K562 (cell line): ENCODE results near the gene HPN. TPM values are rescaled to one million over a fixed set of nuclear protein-coding genes. Genes with fewer than 3 reads are reported as not detected.

ENCODE experiments used
- ATAC-seq: fragments of 200-7000 bp; cut with Tn5 transposase; 3 replicates; pipeline ENCODE4 v1.9.1; 2020; ENCODE audit warnings: moderate library complexity
- BruUV-seq: library from RNA; stranded (reverse); fragments of 400-500 nt; replicated peaks from 2 replicates; lab custom pipeline; 2021; lab: Mats Ljungman, UMichigan
- CTCF ChIA-PET: fragments of 300-600 bp; formaldehyde crosslinking; extraction: SDS; loops from one replicate; lab custom pipeline; 2021; ENCODE audit warnings: low intra/inter-chr PET ratio; lab: Yijun Ruan, JAX
- POLR2A ChIA-PET: fragments of 300-600, 350-650 bp; sonication (Branson Sonifier 250); formaldehyde crosslinking; extraction: SDS; loops from one replicate; lab custom pipeline; 2021; ENCODE audit warnings: antibody characterized with exemption, inconsistent platforms; lab: Yijun Ruan, JAX
- DNase-seq, 4 experiments: peaks; one replicate each; pipeline versions ENCODE4 v3.0.0 to v3.0.0-alpha.2; 2011 to 2018; ENCODE audit warnings: low spot score in 3 of 4, mixed read lengths in 3 of 4; ENCODE audit errors: extremely low read depth in 1 of 4
- FAIRE-seq: peaks from 2 replicates; lab custom pipeline; 2011; peaks lifted over from hg19 to GRCh38; lab: Jason Lieb, UNC
- H2AFZ ChIP-seq: 2 replicates; pipeline ENCODE4 v1.6.0; 2011; ENCODE audit warnings: low read depth, low read length, control low read depth, inconsistent platforms
- H3K27ac ChIP-seq: fragments of 200-600 bp; 3 replicates; pipeline ENCODE4 v1.8.0; 2011; ENCODE audit warnings: low read depth, mild to moderate bottlenecking, control low read depth, inconsistent platforms, low read length, moderate library complexity, mixed read lengths; ENCODE audit errors: extremely low read depth
- H3K27me3 ChIP-seq, 2 experiments: fragments of 300-600 bp in 1 of 2; 2 replicates in 1 of 2; 3 replicates in 1 of 2; pipeline versions ENCODE4 v1.6.0 to v1.8.0; 2011; ENCODE audit warnings: inconsistent platforms in 2 of 2, low read length in 2 of 2, mild to moderate bottlenecking in 1 of 2, mixed read lengths in 1 of 2, moderate library complexity in 1 of 2; ENCODE audit not compliant: control insufficient read depth in 2 of 2, insufficient read depth in 2 of 2
- H3K36me3 ChIP-seq: fragments of 300-600 bp; 3 replicates; pipeline ENCODE4 v1.8.0; 2011; ENCODE audit warnings: mild to moderate bottlenecking, low read length, inconsistent platforms; ENCODE audit not compliant: control insufficient read depth, insufficient read depth
- H3K4me1 ChIP-seq, 2 experiments: fragments of 200-600 bp in 1 of 2; replicated peaks in 1 of 2; 2 replicates in 1 of 2; 3 replicates in 1 of 2; pipeline versions ENCODE4 v1.5.1 to v1.8.0; 2011; ENCODE audit warnings: inconsistent platforms in 2 of 2, low read length in 2 of 2, mild to moderate bottlenecking in 1 of 2, mixed read lengths in 1 of 2, moderate library complexity in 1 of 2; ENCODE audit not compliant: control insufficient read depth in 2 of 2, insufficient read depth in 2 of 2
- H3K4me2 ChIP-seq: 2 replicates; pipeline ENCODE4 v1.6.1; 2011; ENCODE audit warnings: low read length, control low read depth, inconsistent platforms, mixed read lengths; ENCODE audit not compliant: insufficient read depth
- H3K4me3 ChIP-seq: fragments of 200-600 bp; sonication (generic), shearing (Covaris generic); 2 replicates; pipeline ENCODE4 v1.5.1; 2016; ENCODE audit warnings: control low read depth, inconsistent platforms
- H3K79me2 ChIP-seq: fragments of 200-600 bp; 3 replicates; pipeline ENCODE4 v1.8.0; 2011; ENCODE audit warnings: low read length, inconsistent platforms; ENCODE audit not compliant: control insufficient read depth, insufficient read depth
- H3K9ac ChIP-seq, 2 experiments: 2 replicates each; pipeline versions ENCODE4 v1.6.0 to v1.6.1; 2011; ENCODE audit warnings: low read depth in 2 of 2, low read length in 2 of 2, control low read depth in 1 of 2, inconsistent platforms in 1 of 2, mild to moderate bottlenecking in 1 of 2, mixed read lengths in 1 of 2; ENCODE audit not compliant: insufficient read depth in 1 of 2
- H3K9me1 ChIP-seq: one replicate; pipeline ENCODE4 v1.6.0; 2011; ENCODE audit warnings: inconsistent platforms, mild to moderate bottlenecking, low read length, moderate library complexity; ENCODE audit not compliant: control insufficient read depth, insufficient read depth
- H3K9me3 ChIP-seq: replicated peaks from 2 replicates; pipeline ENCODE4 v1.5.1; 2011; ENCODE audit warnings: low read depth, low read length, inconsistent platforms; ENCODE audit not compliant: control insufficient read depth, insufficient read depth
- H4K20me1 ChIP-seq: replicated peaks from 2 replicates; pipeline ENCODE4 v1.6.1; 2011; ENCODE audit warnings: low read length, inconsistent platforms, mixed read lengths; ENCODE audit not compliant: control insufficient read depth, insufficient read depth
- NCOA6 ChIP-seq: fragments of 450-650 bp; IDR thresholded peaks from 2 replicates; pipeline ENCODE4 v1.6.1; 2017; ENCODE audit warnings: mild to moderate bottlenecking
- POLR2AphosphoS2 ChIP-seq: IDR thresholded peaks from 2 replicates; pipeline ENCODE4 v1.6.1; 2012; ENCODE audit warnings: low read length, improper control_type of control experiment
- SMARCA4 ChIP-seq: fragments of 450-650 bp; IDR thresholded peaks from 2 replicates; pipeline ENCODE4 v1.6.1; 2016
- whole genome bisulfite sequencing: fragments of 100-300 bp; shearing (Covaris generic); methylation state at CpG from one replicate; pipeline ENCODE4 v1.1.6; 2016; ENCODE audit warnings: low coverage, mixed read lengths; ENCODE audit not compliant: insufficient coverage; ENCODE audit errors: missing lambda C conversion rate; 5-methylcytosine and 5-hydroxymethylcytosine counted together
- in situ Hi-C: fragments of 300-500 bp; cut with MboI; formaldehyde crosslinking; loops from 4 replicates; pipeline ENCODE4 v1.15.0; 2018; ENCODE audit warnings: inconsistent platforms, mixed read lengths
- intact Hi-C: fragments of 100-400 bp; cut with micrococcal nuclease; formaldehyde crosslinking; loops from 2 replicates; pipeline ENCODE4 v1.14.2; 2022
- polyA plus RNA-seq, 8 experiments: library from polyadenylated mRNA; depleted of rRNA in 4 of 8; stranded (reverse) in 5 of 8; unstranded in 3 of 8; fragments of >200 nt; fragmentation: Nextera tagmentation in 2 of 8; fragmentation: Illumina TruSeq in 1 of 8; extraction: Ambion mirVana in 2 of 8; extraction: Trizol in 1 of 8; gene quantifications; 2 replicates each; pipeline versions ENCODE4 v1.2.1 to v1.2.3, GENCODE V29; 2011 to 2014; ENCODE audit warnings: inconsistent platforms in 1 of 8, missing spikeins in 1 of 8
- total RNA-seq, 7 experiments: library from RNA; depleted of rRNA in 6 of 7; stranded (reverse); fragments of >200 nt in 6 of 7; fragmentation: Illumina TruSeq in 2 of 7; extraction: Trizol in 2 of 7; gene quantifications; 2 replicates each; pipeline versions ENCODE4 v1.2.1 to v1.2.3, GENCODE V29; 2011 to 2021; ENCODE audit warnings: low replicate concordance in 1 of 7

HPN gene
- total and polyA plus RNA-seq, 9 of the 15 experiments (the other 6 are each of a cell fraction or from before 2014, with no cell fraction given): 0.10 to 0.20 TPM; not detected in 7

- CTCF ChIA-PET: no interaction called here
- Histone ChIP-seq H3K9me3 (no peaks in the 10 kb centered on the region), H3K4me3 (no peak overlapping the region), H3K36me3 (no peaks in the 10 kb centered on the region), H2AFZ (no peak overlapping the region), H3K9ac (peak overlapping the region in 1 of 2 experiments; percentile 21; a peak in 2 of 4 replicates), H3K79me2 (no peaks in the 10 kb centered on the region), H3K4me1 (peaks cover 2 to 34% of the 10 kb centered on the region in 2 experiments; a peak in 3 of 5 replicates), H3K27me3 (no peaks in the 10 kb centered on the region), H3K9me1 (no peaks in the 10 kb centered on the region), H4K20me1 (no peaks in the 10 kb centered on the region), H3K4me2 (no peak overlapping the region)
- in situ Hi-C loops (no loop called here), intact Hi-C loops (loop anchor here (10.0 kb wide), 1 partner anchor 55 kb away; the partner anchor contains the start of gene HPN)
- DNase-seq: no peak
- FAIRE-seq: no peak
- WGBS: 75% methylated on average over 13 of the region's 13 CpGs
- no peak for ATAC-seq
- BruUV-seq: no TSS peak
- TF ChIP-seq POLR2AphosphoS2: no peak
- TF ChIP-seq, all 486 proteins: peak for 0
- POLR2A ChIA-PET: no interaction called here
- no peak overlapping the region for H3K27ac ChIP-seq
Measured at GRCh38 chr19:35099897-35100275, 58.4 kb downstream of the HPN start.

- Histone ChIP-seq H3K27ac (no peak overlapping the region), H3K27me3 (no peaks in the 10 kb centered on the region), H3K4me1 (peaks cover under 1 to 34% of the 10 kb centered on the region in 2 experiments; a peak in 4 of 5 replicates), H3K79me2 (no peaks in the 10 kb centered on the region), H3K4me3 (no peak overlapping the region), H2AFZ (0 out of 2 replicates have a peak overlapping the region, but pooled peaks have one; percentile 2), H3K9ac (no peak overlapping the region), H3K36me3 (no peaks in the 10 kb centered on the region), H3K4me2 (no peak overlapping the region), H4K20me1 (no peaks in the 10 kb centered on the region), H3K9me3 (peaks cover 7% of the 10 kb centered on the region), H3K9me1 (no peaks in the 10 kb centered on the region)
- CTCF ChIA-PET: no interaction called here
- ATAC-seq: peak; percentile 13; the same call in 2 of the 3 replicates
- no peak for DNase-seq
- no TSS peak for BruUV-seq
- FAIRE-seq: peak; percentile 55
- POLR2A ChIA-PET: interaction anchor here (0.5 to 1.0 kb wide), 3 partner anchors 10 to 19 kb away, joined by 3 to 4 read pairs (median 3); no protein-coding TSS in a partner anchor
- intact Hi-C loops: no loop called here
- in situ Hi-C loops: no loop called here
- 41% methylated on average over 15 of the region's 16 CpGs for WGBS
- no peak for TF ChIP-seq SMARCA4
- no peak for TF ChIP-seq NCOA6
Measured at GRCh38 chr19:35100588-35101533, 59.3 kb downstream of the HPN start.
